ENCODE measurements around the gene FHOD3.

GRCh38 chr18:36337679-36338402 is 40.3 kb downstream of the FHOD3 start:
- TF ChIP-seq POLR2A (IDR thresholded peaks at IDR 0.05; ENCODE audit: low read length) (no peak), GATA1 (IDR thresholded peaks at IDR 0.05; ENCODE audit: low read depth, low read length) (no peak)
